Renal pelvis (tissue), 4 donors: ENCODE measurements around the gene ELP4. TPM values are rescaled to one million over a fixed set of nuclear protein-coding genes. Genes with fewer than 3 reads are reported as not detected.

ENCODE experiments used
- DNase-seq: peaks from one replicate; pipeline ENCODE4 v3.0.0-alpha.2; 2013
- polyA plus RNA-seq, 3 donors: library from polyadenylated mRNA; unstranded; fragments of 120-200 nt; gene quantifications; one replicate each; pipeline ENCODE4 v1.2.1, GENCODE V29; 2013; ENCODE audit not compliant: insufficient read length in 3 of 3

Gene ELP4
- polyA plus RNA-seq, 3 donors: 22.3 to 25.6 (median 22.8) TPM

DNA sequence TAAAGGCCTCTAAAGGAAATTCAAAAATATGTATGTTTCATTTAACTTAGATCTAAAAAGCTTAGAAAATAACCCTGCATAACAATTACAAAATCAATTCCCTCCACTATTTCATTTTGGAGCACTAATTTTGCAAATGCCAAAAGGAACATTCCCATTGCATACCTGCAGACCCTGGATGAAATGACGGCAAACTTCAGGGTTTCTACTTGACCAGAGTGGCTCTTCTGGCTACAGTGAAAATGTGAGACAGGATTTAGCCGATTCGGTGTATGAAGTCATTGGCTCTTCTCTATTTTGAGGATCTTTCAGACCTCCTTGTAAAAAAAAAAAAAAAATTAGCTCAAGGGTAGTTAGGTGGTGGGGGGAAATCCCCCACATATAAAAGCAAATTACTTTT lies 257.5 kb downstream of the ELP4 start:
- DNase-seq: no peak

DNA sequence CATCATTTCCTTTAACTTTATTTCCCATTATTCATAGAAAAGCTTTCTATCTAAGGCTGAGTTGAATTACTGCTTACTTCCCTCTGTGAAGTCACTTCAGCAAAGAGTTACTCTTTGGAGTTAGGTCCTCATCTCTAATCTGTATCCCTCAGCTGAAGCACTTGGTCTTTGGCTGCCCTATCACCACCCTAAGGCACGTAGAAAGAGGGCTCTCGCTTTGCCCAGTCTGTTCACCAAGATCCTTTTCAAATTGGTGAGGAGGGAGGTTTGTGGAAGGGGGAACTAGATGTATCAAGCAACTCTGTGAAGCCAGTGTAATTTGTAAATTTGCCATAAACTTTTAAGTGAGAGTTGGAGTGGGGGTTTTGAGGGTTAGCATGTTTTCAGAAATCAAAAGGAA lies 258.1 kb downstream of the ELP4 start:
- no peak for DNase-seq

DNA sequence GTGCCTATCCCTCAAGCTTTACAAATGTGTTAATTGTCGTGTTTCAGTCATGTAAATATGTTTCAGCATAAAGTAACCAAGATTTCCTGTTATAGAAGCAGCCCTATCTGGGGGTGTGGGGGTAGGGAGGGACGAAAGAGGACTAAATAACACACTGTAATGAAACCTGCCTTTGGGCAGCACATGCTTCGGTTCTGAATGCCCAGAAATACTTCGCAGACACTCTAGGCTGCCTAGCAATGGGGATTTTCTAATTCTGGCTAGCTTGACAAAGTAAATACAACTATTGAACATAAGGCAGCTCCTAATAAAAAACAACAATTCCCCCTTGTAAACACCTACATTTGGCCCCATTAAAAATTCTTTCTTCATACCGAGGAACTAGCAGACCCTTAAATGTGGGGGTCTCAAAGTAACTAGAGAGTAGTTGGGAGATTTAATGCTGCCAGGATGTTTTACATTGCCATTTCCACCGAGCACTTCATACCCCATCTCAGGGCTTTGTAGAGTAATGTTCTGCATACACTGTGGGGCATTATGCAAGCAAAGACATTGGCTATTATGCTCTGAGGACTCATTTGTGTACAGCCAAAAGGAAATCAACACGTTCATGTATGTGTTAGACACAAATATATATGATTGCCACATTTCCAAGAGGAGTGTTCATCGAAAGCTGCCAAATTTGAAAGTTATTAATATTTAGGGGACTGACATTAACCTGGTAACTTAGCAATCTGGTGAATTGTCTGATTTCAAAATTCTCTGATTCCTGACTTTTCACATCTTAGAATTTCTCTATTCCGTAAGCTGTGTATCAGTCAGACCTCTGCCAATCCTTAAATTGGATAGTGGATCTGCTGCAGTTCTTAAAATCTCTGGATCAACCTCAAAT lies 259.4 kb downstream of the ELP4 start:
- DNase-seq: no peak

DNA sequence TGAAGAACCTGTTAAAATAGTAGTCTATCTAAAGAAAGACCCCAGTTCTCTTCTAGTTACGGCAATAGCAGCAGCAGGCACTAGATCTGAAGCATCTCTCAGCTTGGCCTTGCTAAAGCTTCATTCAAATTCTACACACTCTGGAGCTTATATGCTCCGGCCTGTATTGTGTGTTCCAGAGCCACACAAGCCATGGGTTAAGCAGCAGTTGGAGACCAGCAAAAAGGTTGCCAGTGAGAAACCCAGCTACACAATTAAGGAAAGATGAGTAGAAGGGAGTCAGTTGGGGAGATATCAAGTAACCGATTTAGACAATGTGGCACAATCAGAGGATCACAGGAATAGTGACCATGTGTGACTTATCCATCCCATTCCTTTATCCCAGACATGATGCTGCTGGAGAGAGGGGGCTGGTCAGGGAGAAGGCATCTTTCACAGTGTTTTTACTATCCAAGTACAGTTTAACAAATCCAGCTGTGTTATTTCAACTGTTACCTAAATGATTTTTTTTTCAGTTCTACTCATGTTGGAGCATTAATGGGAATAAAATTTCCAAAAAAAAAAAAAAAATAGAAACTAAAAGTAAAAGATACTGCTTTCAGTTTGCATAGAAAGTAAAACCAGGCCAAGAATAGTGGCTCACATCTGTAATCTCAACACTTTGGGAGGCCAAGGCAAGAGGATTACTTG lies 260.6 kb downstream of the ELP4 start:
- DNase-seq: no peak

DNA sequence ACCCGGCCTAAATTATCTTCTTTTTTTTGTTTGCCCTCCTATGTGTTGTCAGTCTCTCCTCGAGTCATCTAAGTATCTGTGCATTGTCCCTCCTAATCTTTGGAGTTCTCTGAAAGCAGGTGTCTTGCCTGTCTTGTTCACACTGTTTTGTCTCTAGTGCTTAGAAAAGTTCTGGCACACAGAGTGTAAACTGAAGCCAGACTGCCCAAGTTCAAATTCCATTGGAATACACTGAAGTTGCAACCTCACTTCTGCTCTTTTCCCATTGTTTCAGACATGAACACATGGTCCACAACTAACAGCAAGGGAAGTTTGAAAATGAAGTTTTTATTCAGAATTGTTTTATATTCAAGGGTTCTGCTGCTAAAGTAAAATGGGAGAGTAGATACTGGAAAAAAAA lies 262.8 kb downstream of the ELP4 start:
- DNase-seq: no peak

DNA sequence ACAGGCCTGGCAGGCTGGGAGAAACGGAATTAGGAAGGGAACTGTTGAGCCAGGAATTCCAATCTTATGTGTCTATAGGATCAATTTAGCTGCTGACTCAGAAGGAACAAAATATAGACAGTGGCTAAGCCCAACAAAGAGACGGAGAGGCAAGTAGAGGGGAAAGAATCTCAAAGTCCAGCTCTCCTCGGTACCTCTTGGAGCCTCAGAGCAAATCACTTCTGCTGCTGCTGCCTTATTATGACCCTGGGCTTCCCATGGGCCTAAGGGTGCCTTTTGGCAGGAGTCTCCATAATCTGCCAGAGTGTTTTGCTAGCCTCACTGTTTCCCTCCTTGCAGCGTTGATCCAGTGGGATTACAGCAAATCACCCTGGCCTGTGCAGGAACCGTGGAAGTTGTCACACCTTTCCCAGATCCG lies 269.8 kb downstream of the ELP4 start:
- DNase-seq: no peak

DNA sequence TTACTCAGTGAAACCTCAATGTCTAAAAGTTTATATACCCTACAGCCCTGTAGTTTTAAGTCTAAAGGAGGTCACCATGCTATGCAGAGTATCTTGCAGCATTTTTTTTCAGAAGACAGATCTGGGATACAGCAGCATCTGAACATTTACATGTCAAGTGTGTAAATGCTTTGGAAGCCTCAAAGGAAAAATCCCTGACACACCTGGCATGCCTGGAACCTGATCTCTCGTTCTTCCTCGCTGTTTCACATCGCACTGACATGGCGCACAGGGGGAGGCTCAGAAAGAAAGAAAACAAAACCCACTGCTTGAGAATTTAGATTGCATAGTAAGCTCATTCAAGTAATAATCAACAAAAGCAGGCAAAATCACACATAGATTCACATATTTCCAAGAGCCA lies 270.5 kb downstream of the ELP4 start:
- DNase-seq: no peak

DNA sequence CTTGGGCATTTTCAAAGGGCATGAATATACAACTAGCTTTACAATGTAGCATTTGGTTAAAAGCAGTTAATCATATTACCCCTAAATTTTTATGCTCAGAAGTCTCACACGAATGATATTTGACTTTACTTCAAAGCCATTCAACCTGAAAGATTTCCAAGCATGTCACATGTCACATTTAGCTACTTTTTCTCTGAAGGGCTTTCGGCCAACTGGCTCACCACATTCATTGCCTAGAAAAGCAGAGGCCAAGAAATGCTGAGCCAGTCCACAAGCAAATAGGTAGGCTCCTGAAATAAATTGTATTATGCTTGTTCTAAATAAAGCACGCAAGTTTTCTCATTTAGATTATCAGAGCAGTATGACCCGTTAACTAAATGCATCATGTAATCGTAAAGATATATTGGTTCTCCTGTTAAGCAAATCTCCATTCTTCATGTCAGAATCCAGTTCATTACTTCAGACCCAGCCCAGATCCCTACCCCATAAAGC lies 271.0 kb downstream of the ELP4 start:
- DNase-seq: no peak

DNA sequence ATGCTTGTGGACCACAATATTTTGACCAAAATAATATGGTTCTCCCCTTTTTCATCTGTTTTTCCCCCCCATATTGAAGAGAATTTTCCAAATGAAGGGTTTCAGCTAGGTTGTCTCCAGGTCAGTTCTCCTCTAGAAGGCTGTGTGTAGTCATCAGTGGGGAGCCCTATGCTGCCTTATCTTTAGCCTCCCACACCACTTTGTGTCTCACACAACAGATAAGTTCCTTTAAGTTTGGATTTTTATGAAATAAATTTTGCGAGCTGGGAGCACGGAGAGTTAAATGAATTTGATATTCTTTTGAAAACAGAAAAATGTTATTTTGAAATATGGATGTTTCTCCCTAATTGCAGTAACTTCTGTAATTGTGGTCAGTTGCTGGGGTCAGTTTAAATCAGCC lies 272.7 kb downstream of the ELP4 start:
- DNase-seq: no peak

DNA sequence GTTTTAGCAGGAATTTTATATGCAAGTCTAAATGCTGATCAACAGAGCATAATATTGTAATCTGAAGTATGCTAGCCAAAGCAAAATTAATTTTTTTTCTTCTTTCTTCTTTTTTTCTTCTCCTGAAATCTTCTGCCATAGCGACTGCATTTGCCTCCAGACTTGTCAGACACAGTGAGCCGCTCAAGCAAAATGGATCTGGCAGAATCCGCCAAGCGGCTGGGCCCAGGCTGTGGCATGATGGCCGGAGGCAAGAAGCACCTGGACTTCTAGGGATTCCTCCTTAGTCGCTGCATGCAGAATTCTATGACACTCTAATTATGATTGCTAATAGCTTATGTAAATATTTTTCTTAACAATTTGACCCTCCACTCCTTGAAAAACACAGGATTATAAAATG lies 273.7 kb downstream of the ELP4 start:
- DNase-seq: no peak

DNA sequence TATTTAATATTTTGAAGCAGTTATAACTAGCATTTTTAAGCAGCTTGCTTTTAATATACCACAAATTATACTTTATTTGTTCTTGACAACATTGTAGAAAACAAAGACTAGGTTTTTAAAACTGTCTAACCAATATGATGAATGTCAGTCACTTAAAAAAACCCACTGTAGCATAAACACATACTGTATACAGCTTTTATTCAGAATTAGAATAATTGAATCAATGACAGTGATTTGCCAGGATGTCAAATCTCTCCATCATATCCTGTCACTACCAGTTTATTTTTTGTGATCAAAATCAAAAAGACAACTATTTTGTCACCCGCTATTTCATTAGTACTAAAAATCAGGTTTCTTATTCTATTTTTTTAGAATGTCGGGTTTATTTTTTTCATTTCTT lies 275.0 kb downstream of the ELP4 start:
- DNase-seq: no peak

DNA sequence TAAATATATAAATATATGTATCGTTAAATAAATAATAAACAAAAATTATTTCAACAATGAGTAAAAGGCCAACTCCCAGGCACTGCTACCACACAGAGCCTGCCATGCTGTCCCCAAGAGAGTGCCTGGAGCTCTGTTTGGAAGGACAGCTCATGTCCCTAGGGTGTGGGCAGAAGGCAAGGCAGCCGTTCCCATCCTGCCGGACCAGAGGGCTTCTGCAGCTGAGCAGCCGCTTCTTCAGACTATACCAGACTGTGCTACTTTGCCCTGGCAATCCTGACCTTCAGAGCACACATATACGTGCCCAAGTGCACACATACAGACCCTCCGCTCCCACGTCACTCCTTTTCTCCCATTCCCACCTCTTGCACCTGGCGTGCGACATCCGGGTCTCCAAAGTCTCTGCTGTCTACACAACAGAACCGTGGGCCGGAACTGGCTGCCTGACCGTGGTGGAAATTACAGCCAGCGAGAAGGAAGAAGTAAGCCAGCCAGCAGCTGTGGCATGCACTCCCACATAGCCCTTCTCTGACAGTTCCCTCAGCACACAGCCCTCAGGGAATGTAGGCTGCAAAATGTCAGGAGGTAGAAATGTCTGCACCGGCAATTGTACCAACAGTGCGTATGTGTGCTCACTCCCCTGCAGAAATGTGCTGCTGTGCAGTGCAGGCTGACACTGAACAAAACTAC lies 277.6 kb downstream of the ELP4 start:
- no peak for DNase-seq

DNA sequence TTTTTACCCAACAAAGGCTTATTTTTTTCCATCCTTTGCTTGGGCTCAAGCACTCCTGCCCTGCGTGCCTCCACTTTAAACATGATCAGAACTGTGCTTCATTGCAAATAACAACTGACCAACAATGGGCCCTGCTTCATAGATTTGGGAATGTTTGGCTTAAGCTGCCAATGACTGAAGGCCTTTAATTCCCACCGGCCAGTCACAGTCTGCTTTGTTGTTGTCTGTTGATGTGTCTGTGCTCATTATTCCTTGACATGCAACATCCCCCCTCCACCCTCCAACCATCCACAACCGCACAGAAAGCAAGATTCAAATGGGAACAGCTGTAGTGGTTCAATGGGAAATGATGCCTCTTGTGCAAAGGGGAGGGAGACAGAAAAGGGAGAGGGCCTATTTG lies 278.5 kb downstream of the ELP4 start:
- DNase-seq: no peak

DNA sequence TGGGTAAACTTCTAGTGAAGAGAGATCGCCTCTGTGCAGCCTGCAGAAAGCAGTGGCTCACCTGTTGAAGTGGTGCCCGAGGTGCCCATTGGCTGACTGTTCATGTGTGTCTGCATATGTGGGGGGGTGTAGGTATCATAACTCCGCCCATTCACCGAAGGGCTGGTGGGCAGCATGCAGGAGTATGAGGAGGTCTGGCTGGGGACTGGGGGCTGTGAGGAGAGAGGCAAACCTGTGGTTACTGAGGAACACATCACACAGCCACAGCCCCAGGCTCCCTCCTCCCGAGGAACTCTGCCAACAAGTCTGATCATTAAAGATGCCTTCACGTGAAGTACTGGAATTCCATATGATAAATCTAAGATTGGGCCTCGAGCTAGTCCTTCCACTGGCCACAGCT lies 281.1 kb downstream of the ELP4 start:
- DNase-seq: no peak

DNA sequence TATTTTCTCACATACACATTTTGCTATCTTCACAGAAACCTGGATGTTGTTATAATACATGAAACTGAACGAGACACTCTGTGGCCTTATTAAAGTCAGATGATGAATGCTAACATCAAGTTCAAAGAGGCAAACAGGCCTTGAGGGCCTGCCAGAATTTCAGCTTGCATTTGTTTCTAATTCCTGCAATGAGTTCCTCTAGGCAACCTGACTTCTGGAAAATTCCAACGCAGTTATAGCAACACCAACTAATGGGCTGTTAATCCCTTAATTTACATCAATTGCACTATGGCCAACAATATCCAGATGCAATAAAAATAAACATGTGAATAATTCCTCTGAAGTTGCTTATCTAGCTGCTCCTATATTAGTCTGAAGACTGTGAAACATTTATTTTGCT lies 282.5 kb downstream of the ELP4 start:
- no peak for DNase-seq

DNA sequence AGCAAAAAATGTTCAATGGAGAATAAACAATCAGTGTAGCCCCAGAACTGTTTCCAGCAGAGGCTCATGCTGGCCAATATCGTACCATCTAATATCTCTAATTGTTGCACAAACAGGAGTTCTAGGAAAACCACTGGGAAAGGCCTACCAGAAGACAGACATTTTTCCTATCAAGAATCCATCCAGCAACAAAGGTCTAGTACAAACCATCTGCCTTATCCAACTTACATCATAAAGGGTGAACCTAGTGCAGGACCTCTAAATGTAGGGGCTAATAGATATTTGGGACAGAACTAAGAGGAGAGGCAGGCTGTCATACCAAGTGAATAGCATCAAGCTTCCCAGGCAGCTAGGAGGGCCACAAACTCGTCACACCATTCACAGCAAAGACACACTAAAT lies 282.9 kb downstream of the ELP4 start:
- DNase-seq: no peak

DNA sequence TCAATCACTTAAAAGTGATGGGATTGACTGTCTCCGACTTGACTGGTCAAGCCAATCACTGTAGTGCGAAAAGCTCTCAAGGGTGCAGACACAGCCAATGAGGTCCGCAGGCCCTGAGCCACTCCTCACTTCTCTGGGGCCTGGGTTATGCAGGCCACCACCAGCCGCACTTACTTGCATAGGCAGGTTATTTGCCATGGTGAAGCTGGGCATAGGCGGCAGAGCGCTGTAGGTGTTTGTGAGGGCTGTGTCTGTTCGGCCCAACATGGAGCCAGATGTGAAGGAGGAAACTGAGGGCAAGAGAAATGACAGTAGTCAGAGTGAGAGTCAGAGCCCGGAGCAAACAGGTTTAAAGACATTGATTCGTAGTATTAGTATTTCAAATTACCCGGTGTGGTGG lies 283.7 kb downstream of the ELP4 start:
- no peak for DNase-seq

DNA sequence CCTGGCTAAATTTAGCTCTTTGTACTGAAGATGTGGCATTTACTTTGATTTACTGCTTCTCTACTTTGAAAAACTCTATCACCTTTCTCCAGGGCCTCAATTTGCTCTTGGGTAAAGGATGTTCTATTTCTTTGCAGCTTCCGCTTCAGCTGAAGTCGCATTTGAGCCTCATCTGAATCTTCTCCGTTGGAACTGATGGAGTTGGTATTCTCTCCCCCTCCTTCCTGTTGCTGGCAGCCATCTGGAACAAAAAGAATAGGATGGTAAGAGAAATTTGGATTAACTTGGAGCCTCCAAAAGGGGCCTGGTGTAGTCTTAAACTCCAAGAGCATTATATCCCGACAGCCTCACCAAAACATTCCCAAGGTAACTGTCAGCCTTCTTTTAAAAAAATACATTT lies 285.0 kb downstream of the ELP4 start:
- no peak for DNase-seq

DNA sequence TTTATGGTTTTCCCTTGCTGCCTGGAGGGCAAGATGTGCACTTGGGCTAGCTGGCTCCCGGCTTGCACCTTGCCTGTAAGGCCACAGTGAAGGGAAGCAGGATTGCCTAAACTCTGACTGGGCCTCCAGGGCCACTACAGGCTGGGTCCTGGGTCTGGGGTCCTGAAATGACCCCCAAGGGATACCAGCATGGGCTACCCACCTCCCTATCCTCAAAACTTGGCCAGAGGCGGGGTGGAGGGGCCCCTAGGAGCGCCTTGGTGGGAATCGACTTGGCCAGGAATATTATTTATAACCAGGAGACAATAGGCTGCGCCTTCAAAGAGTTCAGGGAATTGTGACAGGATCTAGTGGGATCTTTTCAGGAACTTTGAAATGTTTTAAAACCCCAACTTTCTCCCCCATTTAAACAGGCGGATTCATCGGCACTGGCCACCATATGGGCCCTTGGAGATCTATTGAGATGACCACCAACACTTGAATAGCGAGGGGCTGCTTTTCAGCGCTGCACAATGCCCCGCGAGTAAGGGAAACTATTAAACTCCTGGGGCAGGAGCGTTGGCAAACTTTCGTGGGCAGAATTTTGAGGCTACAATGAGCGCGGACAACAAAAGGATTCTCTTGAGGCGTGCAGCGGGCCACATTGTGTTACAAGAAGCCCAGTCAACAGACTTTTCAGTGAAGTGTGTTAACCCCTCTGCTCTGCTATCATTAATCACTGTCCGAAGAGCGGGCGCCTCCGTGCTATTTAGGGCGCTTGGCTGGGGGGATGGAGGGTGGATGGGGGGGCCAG lies 286.3 kb downstream of the ELP4 start:
- DNase-seq: no peak

DNA sequence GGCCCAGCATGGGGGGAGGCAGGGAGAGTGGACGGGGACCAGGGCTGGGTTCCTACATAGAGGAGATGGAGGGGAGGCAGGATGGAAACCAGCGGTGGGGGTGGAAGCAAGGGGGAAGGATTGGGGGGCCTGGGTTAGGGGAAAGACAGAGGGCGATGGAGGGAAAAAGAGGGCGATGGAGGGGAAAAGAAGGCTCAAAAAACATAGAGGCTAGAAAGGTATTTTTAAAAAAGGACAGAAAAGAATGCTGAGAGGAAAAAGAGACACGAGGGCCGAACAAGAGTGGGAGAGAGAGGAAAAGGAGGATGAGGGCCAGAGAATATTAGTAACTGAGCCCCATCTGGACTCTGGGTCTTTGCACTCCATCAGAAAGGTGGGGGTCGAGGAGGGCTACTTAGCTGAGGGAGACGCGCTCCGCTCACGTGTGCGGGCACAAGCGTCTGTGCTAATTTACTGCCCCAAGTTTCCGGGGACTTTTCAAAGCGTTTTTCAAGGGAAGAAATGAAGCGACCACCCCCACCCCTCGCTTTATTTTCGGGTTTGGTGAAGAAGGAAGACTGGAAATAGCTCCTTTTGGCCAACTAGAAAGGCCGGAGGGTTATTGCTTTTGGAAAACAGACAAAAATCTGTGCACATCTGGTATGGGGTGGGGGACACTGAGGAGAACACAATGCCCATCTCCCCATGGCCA lies 287.1 kb downstream of the ELP4 start:
- DNase-seq: no peak
